SIG-M5 (cell line): Measurements from ENCODE around the gene HIF1AN.
"Not testable (repeated sequence)": the region's sequence is repeated elsewhere in the genome, so short reads cannot be mapped to it uniquely, and the experiment has no call there.

ENCODE experiments used
- DNase-seq: peaks from one replicate; lab custom pipeline; 2025; lab: John Stamatoyannopoulos, UW

The HIF1AN gene

GRCh38 chr10:100567249-100567648, 31.5 kb downstream of the HIF1AN start:
- no peak for DNase-seq

- DNase-seq, result no peak
Observed at GRCh38 chr10:100567826-100568225, 32.1 kb downstream of the HIF1AN start.

- DNase-seq, result no peak
Observed at GRCh38 chr10:100568912-100569311, 33.2 kb downstream of the HIF1AN start.

- DNase-seq, result no peak
Observed at GRCh38 chr10:100569687-100570481, 34.1 kb downstream of the HIF1AN start.

- DNase-seq, result no peak
Observed at GRCh38 chr10:100570506-100570905, 34.8 kb downstream of the HIF1AN start.

- DNase-seq, result no peak
Observed at GRCh38 chr10:100571084-100571856, 35.5 kb downstream of the HIF1AN start.

GRCh38 chr10:100575146-100575545, 39.4 kb downstream of the HIF1AN start:
- DNase-seq, result not testable (repeated sequence)

- DNase-seq, result no peak
Observed at GRCh38 chr10:100575585-100576281, 40.0 kb downstream of the HIF1AN start.

- no peak for DNase-seq
Observed at GRCh38 chr10:100576282-100576635, 40.5 kb downstream of the HIF1AN start.

- no peak for DNase-seq
Observed at GRCh38 chr10:100579261-100580090, 43.7 kb downstream of the HIF1AN start.

GRCh38 chr10:100586959-100587358, 51.2 kb downstream of the HIF1AN start:
- no peak for DNase-seq

GRCh38 chr10:100598166-100598565, 62.4 kb downstream of the HIF1AN start:
- DNase-seq, result no peak

GRCh38 chr10:100600218-100600617, 64.5 kb downstream of the HIF1AN start:
- no peak for DNase-seq

- no peak for DNase-seq
Observed at GRCh38 chr10:100607439-100607838, 71.7 kb downstream of the HIF1AN start.
